ENCODE measurements around the gene EVA1A.

Gene EVA1A

GRCh38 chr2:75539955-75540716 is 20.6 kb downstream of the EVA1A start:
- no peak for DNase-seq

GRCh38 chr2:75538521-75539490 is 21.9 kb downstream of the EVA1A start:
- DNase-seq = no peak

- no peak for DNase-seq
Measured at GRCh38 chr2:75537658-75538057, 23.1 kb downstream of the EVA1A start.

- DNase-seq = no peak
Measured at GRCh38 chr2:75533135-75533534, 27.6 kb downstream of the EVA1A start.

GRCh38 chr2:75532488-75532887 is 28.3 kb downstream of the EVA1A start:
- no peak for DNase-seq

- DNase-seq = no peak
Measured at GRCh38 chr2:75528221-75528977, 32.3 kb downstream of the EVA1A start.

GRCh38 chr2:75527676-75528075 is 33.1 kb downstream of the EVA1A start:
- no peak for DNase-seq

GRCh38 chr2:75526842-75527241 is 33.9 kb downstream of the EVA1A start:
- no peak for DNase-seq

- DNase-seq = no peak
Measured at GRCh38 chr2:75525434-75526310, 35.1 kb downstream of the EVA1A start.

- no peak for DNase-seq
Measured at GRCh38 chr2:75524276-75524911, 36.3 kb downstream of the EVA1A start.

- DNase-seq = no peak
Measured at GRCh38 chr2:75523313-75524275, 37.1 kb downstream of the EVA1A start.

GRCh38 chr2:75522543-75523312 is 38.0 kb downstream of the EVA1A start:
- DNase-seq = no peak

GRCh38 chr2:75521225-75521872 is 39.4 kb downstream of the EVA1A start:
- no peak for DNase-seq

- no peak for DNase-seq
Measured at GRCh38 chr2:75519843-75520242, 40.9 kb downstream of the EVA1A start.

GRCh38 chr2:75518638-75519465 is 41.9 kb downstream of the EVA1A start:
- DNase-seq = no peak

- no peak for DNase-seq
Measured at GRCh38 chr2:75517547-75518230, 43.0 kb downstream of the EVA1A start.
